ENCODE data around the gene PRRC1.
"Not testable (repeated sequence)": the region's sequence is repeated elsewhere in the genome, so short reads cannot be mapped to it uniquely, and the experiment has no call there.

DNA sequence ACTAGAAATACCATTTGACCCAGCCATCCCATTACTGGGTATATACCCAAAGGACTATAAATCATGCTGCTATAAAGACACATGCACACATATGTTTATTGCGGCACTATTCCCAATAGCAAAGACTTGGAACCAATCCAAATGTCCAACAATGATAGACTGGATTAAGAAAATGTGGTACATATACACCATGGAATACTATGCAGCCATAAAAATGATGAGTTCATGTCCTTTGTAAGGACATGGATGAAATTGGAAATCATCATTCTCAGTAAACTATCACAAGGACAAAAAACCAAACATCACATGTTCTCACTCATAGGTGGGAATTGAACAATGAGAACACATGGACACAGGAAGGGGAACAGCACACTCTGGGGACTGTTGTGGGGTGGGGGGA is 27.8 kb downstream of the PRRC1 start:
- not testable (repeated sequence) for TF ChIP-seq JUND (IDR thresholded peaks at IDR 0.05); FOXA1 (IDR thresholded peaks at IDR 0.05); SP1 (IDR thresholded peaks at IDR 0.05); MAX (IDR thresholded peaks at IDR 0.05); YY1 (IDR thresholded peaks at IDR 0.05); EGR1 (IDR thresholded peaks at IDR 0.05; ENCODE audit: low read depth in 2 of 2); NR2F2 (IDR thresholded peaks at IDR 0.05); TAF1 (conservative IDR thresholded peaks at IDR 0.05); ATF3 (IDR thresholded peaks at IDR 0.05); RXRA (IDR thresholded peaks at IDR 0.05)
- TF ChIP-seq, protein P1, sequence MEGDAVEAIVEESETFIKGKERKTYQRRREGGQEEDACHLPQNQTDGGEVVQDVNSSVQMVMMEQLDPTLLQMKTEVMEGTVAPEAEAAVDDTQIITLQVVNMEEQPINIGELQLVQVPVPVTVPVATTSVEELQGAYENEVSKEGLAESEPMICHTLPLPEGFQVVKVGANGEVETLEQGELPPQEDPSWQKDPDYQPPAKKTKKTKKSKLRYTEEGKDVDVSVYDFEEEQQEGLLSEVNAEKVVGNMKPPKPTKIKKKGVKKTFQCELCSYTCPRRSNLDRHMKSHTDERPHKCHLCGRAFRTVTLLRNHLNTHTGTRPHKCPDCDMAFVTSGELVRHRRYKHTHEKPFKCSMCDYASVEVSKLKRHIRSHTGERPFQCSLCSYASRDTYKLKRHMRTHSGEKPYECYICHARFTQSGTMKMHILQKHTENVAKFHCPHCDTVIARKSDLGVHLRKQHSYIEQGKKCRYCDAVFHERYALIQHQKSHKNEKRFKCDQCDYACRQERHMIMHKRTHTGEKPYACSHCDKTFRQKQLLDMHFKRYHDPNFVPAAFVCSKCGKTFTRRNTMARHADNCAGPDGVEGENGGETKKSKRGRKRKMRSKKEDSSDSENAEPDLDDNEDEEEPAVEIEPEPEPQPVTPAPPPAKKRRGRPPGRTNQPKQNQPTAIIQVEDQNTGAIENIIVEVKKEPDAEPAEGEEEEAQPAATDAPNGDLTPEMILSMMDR (IDR thresholded peaks at IDR 0.05; ENCODE audit: low read depth, low read length, missing input control): not testable (repeated sequence)
- TF ChIP-seq, protein P2, sequence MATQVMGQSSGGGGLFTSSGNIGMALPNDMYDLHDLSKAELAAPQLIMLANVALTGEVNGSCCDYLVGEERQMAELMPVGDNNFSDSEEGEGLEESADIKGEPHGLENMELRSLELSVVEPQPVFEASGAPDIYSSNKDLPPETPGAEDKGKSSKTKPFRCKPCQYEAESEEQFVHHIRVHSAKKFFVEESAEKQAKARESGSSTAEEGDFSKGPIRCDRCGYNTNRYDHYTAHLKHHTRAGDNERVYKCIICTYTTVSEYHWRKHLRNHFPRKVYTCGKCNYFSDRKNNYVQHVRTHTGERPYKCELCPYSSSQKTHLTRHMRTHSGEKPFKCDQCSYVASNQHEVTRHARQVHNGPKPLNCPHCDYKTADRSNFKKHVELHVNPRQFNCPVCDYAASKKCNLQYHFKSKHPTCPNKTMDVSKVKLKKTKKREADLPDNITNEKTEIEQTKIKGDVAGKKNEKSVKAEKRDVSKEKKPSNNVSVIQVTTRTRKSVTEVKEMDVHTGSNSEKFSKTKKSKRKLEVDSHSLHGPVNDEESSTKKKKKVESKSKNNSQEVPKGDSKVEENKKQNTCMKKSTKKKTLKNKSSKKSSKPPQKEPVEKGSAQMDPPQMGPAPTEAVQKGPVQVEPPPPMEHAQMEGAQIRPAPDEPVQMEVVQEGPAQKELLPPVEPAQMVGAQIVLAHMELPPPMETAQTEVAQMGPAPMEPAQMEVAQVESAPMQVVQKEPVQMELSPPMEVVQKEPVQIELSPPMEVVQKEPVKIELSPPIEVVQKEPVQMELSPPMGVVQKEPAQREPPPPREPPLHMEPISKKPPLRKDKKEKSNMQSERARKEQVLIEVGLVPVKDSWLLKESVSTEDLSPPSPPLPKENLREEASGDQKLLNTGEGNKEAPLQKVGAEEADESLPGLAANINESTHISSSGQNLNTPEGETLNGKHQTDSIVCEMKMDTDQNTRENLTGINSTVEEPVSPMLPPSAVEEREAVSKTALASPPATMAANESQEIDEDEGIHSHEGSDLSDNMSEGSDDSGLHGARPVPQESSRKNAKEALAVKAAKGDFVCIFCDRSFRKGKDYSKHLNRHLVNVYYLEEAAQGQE (IDR thresholded peaks at IDR 0.05): not testable (repeated sequence)

All from liver (tissue), 3 donors.